H1 (cell line): ENCODE measurements around the gene ADSS1. TPM values are rescaled to one million over a fixed set of nuclear protein-coding genes. Genes with fewer than 3 reads are reported as not detected.

Experiments used
- EGR1 ChIP-seq: IDR thresholded peaks from 2 replicates; pipeline ENCODE4 v1.6.1; 2011; ENCODE audit warnings: low read depth, low read length, borderline replicate concordance
- RXRA ChIP-seq: IDR thresholded peaks from 2 replicates; pipeline ENCODE4 v1.6.1; 2011; ENCODE audit warnings: low read depth, mild to moderate bottlenecking, low read length, moderate library complexity; ENCODE audit not compliant: insufficient read depth
- SP2 ChIP-seq: IDR thresholded peaks from 2 replicates; pipeline ENCODE4 v1.6.1; 2012; ENCODE audit warnings: mild to moderate bottlenecking, low read length, inconsistent platforms
- polyA plus RNA-seq, 7 experiments: library from polyadenylated mRNA; depleted of rRNA in 3 of 7; stranded (reverse) in 5 of 7; unstranded in 2 of 7; fragments of >200 nt in 5 of 7; fragments of 200-250 nt in 2 of 7; gene quantifications; 1 replicate in 5 of 7; 2 replicates in 1 of 7; 4 replicates in 1 of 7; pipeline versions ENCODE4 v1.2.1 to v1.2.3, GENCODE V29; 2011 to 2013; ENCODE audit warnings: missing spikeins in 2 of 7, mixed read lengths in 2 of 7
- total RNA-seq: library from RNA; stranded (reverse); fragmentation: NEBNext Ultra II Directional; extraction: Animal tissue kit (Norgen Biotek cat#: 25700); gene quantifications from 2 replicates; pipeline ENCODE4 v1.2.1, GENCODE V29; 2021

Gene ADSS1
- total and polyA plus RNA-seq, 2 of the 8 experiments (the other 6 are each of a cell fraction or from before 2014, with no cell fraction given), result 7.1 to 7.9 TPM

DNA sequence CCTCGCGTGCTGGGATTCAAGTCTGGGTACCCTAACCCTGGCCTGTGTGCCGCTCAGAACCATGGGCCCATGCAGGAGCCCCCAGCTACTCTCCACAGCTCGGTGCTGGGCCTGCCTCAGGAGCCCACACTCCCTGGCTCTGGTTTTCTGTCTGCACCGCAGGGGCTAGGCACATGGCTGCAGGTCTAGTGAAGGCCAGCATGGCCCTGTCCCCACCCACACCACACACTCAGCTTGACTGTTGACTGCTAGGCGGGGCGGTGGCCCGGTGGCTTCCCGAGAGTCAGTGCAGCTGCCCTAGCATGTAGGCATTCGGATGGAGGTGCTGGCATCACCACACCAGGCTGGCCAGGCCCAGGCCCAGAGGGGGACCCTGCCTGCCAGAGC is 26.7 kb upstream of the ADSS1 start (continued):
- TF ChIP-seq EGR1, result no peak
- no peak for TF ChIP-seq SP2
- no peak for TF ChIP-seq RXRA
- TF ChIP-seq, all 59 proteins: peak for 0
